GM21526 (cell line): ENCODE results near the gene FEM1A.
"Not testable (repeated sequence)": the region's sequence is repeated elsewhere in the genome, so short reads cannot be mapped to it uniquely, and the experiment has no call there.

Experiments
- ATAC-seq: cut with Tn5 transposase; IDR thresholded peaks from one replicate; pipeline ENCODE4 v1.9.1; 2021; ENCODE audit warnings: moderate library complexity; ENCODE audit not compliant: unreplicated experiment, low FRiP score

FEM1A gene

DNA sequence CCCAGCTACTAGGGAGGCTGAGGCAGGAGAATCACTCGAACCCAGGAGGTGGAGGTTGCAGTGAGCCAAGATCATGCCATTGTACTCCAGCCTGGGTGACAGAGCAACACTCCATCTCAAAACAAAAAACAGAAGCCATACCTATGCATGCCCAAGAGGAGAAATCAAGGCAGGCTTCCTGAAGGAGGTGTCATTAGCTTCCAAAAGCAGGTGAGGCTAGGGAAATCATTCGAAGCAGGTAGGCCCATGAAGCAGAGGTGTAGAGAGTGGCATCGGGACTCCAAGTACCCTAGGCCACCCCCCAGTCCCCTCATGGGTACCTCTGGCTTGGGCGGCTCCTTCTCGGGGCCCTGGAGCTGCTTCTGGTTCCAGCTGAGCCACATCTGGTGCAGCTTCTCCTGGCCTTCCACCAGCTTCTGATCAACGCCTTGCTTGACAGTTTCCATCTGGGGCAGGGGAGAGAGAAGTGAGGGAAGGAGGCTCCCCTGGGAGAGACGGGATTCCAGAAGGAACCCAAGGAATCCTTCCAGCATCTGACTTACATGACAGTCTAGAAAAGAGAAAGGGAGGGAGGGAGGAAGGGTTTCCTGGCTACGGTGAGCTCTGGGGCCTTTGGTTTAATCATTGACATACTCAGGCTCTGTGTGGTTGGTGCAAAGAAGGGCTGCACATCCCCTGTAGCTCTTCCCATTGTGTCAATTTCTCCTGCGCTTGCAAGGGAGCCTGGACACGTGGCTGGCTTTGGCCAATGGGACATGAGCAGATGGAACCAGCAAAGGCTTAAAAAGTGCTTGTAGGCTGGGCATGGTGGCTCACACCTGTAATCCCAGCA is 53.0 kb downstream of the FEM1A start:
- ATAC-seq: no peak

DNA sequence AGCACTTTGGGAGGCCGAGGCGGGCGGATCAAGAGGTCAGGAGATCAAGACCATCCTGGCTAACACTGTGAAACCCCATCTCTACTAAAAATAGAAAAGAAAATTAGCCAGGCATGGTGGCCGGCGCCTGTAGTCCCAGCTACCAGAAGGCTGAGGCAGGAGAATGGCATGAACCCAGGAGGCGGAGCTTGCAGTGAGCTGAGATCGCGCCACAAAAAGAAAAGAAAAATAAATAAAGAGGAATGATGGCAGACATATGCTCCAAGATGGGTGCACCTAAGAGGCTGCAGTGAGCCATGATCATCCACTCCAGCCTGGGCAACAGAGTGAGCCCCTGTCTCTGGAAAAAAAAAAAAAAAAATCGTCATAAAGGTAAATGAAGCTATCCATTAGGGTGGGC is 54.4 kb downstream of the FEM1A start:
- not testable (repeated sequence) for ATAC-seq

DNA sequence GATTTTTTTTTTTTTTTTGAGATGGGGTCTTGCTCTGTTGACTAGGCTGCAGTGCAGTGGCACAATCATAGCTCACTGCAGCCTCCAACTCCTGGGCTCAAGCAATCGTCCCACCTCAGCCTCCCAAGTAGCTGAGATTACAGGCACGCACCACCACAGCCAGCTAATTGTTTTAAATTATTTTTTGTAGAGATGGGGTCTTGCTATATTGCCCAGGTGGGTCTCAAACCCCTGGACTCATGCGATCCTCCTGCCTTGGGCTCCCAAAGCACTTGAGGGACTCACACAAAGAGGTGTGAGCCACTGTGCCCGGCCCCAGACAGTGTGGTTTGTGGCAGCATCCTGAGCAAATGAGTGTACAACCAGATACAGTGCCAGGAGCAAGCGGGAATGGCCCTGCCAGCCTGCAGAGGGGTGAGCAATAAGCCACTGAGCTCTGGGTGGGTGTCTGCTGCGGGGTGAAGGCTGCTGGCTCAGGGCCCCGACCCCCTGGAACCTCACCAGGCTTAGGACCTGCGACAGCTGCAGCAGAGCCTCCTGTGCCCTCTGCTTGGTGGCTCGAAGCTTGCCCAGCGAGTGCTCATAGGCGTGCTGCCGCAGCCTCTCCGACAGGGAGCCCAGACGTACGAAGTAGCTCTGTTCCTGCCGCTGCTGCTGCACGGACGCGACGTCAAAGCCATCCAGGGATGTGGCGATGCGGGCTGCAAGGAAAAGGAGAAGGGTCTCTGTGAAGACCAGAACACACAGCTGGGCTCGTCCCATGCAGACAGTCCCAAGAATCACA is 55.8 kb downstream of the FEM1A start:
- no peak for ATAC-seq

DNA sequence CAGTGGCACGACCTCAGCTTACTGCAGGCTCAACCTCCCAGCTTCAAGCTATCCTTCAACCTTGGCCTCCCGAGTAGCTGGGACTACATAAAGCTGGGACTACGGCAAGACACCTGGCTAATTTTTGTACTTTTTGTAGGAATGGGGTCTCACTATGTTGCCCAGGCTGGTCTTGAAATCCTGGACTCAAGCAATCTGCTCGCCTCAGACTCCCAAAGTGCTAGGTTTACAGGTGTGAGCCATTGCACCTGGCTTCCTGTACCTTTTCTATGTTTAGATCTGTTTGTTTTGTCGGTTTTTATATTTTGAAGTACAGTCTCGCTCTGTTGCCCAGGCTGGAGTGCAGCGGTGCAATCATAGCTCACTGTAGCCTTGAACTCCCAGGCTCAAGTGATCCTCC is 57.5 kb downstream of the FEM1A start:
- ATAC-seq: no peak
